Stimulated activated CD4-positive, alpha-beta T cell treated with anti-CD3 and anti-CD28 coated beads, Interleukin-1b, Interleukin-23, amount 100 ng/mL, for 1 hour (primary cell): ENCODE data around the gene HCN1.
"Not testable (repeated sequence)": the region's sequence is repeated elsewhere in the genome, so short reads cannot be mapped to it uniquely, and the experiment has no call there.

Source experiments
- DNase-seq, 2 donors: peaks; one replicate each; pipeline ENCODE4 v3.0.0-alpha.2; 2020; ENCODE audit warnings: low read depth in 2 of 2

The HCN1 gene

DNA sequence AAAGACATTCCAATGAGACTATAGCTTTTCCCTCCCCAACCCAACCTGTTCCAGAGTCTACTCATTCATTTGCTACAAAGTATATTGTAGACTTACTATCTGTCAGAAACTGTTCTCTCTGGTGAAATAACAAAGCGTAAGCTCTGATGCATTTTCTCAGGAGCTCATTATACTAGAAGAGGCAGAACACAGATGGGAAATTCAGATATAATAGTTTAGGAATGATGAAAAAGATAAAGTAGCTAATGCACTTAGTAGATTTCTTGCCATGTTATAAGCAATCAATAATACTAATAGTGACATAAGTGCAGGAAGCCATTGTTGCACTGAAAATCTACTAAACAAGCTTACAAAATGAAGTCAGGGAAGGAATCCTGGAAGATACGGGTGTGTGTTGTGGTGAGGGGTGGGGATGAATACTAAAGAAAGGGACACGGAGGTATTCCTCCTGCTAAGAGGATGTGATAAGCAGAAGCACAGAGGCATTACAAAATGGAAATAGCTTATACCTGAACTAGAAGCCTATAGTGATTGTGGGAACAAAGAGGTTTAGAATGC, 78.2 kb downstream of the HCN1 start:
- DNase-seq, result no peak

DNA sequence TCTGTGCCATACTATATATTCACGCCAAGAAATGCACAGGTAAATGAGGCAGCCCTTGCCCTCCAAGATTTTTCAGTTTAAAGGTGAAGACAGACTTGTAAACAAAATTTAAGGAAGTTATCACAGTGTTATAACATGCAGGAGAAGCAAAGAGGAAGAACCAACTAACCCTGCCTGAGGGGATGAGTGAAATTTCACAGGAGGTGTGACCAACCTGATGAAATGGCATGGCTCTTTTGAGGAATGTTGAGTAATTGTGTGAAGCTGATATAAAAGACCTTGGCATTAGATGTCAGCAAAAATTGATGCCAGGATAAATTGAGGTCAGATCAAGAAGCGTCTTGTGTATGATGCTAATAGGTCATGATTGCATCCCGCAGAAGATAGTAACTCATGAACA, 86.5 kb downstream of the HCN1 start:
- DNase-seq, result no peak

DNA sequence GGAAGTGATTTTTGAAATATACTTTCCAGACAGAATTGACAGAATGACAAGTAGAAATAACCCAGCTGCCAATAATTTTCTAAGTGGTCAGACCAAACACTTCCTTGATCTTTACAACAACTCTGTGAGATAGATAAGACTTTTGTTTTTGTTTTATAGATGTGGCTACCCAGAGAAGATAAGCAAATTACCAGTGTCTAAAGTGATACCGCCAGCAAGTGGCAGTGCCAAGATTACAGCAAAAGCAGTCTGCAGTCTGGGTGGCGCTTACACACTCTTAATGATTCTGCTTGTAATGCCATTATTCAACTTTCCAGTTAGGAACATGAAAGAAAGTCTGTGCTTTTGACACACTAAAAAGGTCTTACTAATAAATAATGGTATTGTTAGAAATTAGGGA, 92.1 kb downstream of the HCN1 start:
- DNase-seq, result no peak

DNA sequence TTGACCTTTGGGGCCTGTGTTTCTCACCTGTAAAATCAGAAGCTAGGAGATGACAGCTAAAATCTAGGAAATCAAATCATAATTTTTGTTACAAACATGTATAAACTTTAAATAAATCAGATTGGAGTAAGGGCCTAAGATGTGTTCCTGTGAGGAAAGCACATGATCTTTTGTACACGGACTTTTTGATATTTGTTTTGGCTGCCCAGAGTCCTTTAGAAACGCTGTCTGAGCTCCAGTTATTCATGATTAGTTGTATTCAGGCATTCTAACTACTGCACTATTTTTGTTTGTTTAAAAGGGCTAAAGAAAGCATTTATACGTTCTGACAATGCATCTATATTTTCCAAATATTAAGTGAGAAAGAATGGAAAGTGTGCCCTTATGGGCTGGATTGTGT, 94.8 kb downstream of the HCN1 start:
- DNase-seq, result no peak

DNA sequence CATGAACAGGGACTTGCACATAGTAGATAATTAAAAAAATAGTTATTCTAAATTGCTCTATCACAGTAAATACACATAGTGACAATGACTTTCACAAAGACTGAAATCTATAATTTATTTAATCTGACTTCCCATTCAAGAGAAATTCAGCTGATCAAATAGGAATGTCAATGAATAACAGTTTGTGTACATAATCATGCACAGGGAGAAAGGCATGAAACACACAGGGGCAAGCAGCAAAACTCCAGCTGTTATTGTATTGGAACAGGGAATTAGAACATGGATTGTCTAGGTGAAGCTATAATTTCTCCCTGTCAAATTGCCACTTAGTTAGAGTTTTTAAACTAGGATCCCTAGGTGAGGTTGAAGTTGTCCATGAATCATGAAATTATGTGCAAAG, 99.9 kb downstream of the HCN1 start:
- no peak for DNase-seq

DNA sequence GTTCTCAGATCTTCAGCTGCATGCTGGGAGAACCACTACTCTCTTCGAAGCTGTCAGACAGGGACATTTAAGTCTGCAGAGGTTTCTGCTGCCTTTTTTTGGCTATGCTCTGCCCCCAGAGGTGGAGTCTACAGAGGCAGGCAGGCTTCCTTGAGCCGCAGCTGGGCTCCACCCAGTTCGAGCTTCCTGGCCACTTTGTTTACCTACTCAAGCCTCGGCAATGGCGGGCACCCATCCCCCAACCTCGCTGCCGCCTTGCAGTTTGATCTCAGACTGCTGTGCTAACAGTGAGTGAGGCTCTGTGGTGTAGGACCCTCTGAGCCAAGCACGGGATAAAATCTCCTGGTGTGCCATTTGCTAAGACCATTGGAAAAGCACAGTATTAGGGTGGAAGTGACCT, 110.2 kb downstream of the HCN1 start:
- not testable (repeated sequence) for DNase-seq

DNA sequence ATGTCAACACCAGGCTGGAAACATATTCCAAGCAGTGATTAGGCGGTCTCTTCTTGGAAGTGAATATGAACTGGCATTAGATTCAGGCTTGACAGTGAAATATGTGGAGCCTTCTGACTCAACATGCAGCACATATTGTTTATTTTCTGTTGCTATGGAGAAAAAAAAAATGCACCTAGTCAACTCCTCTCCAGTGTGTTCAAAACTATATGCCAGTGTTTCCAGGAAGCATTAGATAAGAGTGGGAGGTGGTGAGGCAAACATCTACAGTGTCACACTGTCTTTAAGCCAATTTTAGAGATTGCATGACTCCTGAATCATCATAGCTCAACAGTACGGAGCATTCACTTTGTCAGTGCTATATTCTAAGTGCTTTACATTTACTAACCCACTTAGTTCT, 117.9 kb downstream of the HCN1 start:
- no peak for DNase-seq

DNA sequence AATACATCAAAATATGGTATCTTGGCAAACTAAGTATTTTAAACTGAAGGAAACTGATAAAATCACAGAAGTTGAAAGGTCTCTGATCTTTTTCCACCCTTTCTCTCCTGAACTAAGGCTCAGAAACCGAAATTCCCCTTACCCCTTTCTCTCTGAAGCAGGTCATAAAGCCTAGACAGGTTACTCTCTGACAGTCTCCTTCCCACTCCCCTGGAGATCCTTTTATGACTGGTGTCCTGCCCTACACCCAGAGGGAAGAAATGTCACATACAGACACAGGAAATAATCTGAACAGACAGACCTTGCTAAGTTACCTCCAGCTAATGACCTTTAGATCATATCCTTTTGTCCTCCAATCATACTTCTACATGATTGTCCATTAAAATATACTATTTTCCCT, 127.4 kb downstream of the HCN1 start:
- no peak for DNase-seq

DNA sequence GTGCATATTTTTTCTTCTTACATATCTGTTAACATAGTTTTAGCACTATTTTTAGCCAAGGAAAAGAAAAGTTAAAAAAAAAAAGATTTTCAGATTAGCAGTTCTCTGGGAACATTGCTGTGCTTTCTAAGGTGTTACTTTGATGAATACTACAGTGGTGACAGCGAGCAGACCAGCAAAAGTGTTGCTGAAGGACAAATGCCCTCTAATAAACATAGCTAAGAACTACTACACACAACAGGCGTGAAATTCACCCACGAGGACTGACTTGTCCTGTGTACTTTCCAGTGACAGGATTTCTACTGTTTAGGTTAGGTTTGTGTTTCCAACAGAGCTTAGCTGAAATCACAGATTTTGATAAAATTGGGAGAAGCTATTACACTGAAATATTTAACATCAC, 153.8 kb downstream of the HCN1 start:
- no peak for DNase-seq

DNA sequence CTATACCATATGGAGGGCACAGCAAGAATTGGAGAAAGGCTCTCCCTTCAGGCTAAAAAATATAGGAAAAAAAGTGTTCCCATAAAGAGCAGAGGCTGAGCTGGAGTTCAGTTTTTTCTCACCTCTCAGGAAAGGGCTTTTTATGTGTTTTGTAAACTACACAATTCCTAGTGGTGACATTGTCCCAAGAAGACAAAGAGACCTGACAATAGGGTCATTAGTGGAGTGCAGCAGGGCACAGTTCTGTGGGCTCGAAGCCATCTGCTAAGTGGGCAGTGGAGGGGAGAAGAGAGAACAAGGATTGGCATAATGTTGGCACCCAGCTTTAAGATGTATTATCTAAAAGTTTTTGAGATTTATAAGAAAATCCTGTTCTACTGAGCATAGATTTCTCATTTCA, 162.5 kb downstream of the HCN1 start:
- no peak for DNase-seq

DNA sequence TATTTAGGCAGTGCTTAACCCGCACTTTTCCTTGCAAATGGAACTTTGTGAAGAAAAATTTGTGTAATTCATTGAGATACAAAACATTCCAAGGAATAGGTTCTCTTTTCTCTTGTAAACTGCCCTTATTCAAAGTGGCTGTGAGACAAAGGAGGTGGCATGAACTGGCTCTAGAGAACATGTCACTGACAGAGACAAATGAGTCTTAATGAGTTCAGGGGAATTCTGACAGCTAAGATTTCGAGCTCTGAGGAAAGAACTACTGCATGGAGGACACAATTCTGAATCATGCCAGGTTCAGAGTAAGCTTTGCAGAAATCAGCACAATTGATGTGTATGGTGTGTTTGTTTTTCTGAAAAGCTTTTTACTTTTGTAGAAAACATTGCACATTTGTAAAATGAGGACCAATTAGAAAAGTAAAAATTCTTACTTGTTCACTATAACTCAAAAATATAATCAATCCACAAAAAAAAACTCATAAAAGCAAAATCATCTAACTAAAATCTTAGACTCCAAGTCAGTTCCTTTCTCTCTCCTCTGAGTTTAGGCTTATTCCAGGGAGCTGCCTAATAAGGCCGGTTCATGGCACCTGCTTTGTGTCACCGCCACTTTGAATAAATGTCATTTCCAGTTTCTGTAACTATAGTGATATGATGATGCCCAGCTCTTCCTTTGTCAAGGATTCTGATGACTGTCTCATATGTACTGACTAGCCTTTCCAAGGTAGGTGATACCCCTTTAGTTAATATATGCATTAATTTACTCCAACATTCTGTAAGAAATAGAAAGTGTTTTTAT, 163.2 kb downstream of the HCN1 start:
- no peak for DNase-seq

DNA sequence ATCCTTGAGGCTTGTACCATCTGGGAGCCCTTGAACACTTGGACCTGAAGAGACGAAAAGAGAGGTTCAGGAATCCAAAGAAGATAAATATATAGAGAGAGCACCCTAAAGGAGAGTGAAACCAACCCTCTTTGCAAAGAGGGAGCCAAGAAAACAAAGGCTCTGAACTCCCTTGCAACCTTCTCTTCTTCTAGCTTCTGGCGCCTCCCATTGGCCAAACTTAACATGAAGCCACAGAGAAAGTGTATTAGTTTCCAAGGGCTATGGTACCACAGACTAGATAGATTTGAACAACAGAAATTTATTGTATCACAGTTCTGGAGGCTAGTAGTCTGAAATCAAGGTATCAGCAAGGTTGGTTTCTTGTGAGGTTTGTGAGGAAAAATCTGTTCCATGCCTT, 175.1 kb downstream of the HCN1 start:
- DNase-seq, result no peak

DNA sequence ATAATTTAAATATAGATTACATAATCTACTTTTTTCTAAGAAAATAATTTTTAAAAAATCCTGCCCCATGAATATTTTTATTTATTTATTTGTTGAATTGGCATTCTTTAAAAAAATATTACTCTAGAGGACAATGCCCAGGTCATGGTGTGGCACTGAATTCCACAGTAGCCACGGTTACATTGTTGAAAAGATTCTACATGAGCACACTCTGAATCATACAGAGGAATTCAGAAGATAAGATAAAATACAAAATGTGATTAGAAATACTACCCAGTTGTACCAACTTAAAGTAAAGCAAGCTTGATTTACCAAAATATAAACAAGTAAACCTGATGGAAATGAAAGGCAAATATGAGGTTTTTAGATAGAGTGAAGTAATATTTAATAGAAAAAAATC, 183.7 kb downstream of the HCN1 start:
- DNase-seq, result no peak

DNA sequence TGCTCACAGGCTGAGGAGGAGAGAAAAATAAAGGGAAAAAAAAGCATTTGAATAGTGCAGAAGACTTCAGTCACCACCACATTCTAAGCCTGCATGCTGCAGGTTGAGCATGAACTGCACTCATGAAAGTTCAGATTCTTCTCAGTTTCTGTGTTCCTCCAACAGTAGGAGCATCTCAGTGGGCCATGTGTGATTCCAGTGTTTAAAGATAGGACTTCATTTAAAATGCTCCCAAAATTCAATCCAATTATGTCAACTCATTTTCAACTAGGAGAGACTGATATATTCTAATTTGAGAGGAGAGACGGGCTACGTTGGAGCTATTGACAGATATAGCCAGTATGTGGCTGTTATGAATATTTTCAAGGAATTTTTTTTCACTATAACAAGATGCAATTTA, 186.8 kb downstream of the HCN1 start:
- no peak for DNase-seq

DNA sequence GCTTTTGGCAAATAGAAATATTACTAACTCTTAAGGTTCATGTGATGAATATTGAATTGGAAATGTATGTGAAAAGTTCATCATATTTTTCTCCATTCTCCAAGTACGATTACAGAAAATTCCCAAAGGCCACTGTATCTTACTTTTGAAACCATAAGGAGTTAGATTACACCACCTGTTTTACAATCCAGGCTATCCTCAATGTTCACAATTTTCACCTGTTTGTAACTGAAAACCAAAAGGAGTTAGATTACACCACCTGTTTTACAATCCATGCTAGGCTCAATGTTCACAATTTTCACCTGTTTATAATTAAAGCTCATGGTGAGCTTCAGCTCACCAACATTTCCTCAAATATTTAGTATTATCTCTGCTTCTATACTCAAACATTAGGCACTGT, 188.0 kb downstream of the HCN1 start:
- no peak for DNase-seq

DNA sequence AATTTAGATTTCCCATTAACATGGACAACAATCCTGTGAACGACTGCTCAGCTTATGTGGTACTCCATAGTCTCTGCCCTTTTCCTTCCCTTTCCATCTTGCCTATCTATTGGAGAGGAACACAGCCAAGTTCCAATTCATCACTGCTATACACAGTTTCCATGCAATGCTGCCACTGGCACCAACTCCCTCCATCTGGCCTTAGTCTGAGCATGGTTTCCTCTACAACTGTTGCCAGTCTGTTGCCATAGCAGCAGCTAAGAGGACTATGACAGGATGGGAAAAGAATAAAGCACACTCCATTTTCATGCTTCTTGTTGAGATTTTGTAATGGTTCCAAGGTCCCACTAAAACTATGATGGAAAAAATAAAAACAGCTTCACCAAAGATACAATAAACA, 189.0 kb downstream of the HCN1 start:
- DNase-seq, result no peak

DNA sequence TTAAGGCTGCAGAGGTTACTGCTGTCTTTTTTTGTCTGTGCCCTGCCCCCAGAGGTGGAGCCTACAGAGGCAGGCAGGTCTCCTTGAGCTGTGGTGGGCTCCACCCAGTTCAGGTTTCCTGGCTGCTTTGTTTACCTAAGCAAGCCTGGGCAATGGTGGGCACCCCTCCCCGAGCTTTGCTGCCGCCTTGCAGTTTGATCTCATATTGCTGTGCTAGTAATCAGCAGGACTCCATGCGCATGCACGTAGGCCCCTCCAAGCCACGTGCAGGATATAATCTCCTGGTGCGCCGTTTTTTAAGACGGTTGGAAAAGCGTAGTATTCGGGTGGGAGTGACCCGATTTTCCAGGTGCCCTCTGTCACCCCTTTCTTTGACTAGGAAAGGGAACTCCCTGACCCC, 197.2 kb downstream of the HCN1 start:
- DNase-seq, result not testable (repeated sequence)

DNA sequence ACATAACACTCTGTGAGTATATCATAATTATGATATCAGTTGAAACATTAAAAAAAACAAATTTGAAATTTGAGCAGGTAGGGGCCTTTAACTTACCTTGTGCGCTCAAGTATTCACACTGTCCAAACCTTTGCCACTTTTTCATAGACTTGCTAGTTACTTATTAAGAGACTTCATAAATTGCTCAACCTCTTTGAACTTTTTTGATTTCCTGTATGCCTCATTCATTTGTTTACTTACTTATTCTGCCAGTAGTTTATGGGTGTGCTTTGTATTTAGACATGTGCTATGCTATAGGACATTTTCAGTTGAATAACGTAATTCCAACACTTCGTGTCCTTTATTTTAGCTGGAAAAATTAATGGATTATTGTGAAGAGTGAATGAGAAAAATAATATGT, 204.8 kb downstream of the HCN1 start:
- no peak for DNase-seq

DNA sequence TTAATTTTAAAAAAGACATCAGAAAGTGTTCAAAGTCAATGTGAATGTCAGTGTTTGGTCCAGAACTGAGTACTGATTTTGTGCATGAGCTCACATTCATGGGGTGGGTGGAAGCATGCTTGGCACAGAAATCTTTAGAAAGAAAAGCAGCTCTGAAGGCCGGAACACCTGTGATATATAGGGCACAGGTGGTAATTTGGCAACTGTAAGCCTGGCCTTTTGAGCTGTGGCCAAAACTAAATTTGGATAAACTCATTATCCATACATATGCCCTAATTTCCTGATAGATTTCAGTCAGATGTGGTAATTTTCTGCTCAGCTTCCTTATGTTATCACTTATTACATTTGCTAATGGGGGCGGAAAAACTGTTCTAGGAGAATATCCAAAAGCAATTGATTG, 211.4 kb downstream of the HCN1 start:
- DNase-seq, result no peak

DNA sequence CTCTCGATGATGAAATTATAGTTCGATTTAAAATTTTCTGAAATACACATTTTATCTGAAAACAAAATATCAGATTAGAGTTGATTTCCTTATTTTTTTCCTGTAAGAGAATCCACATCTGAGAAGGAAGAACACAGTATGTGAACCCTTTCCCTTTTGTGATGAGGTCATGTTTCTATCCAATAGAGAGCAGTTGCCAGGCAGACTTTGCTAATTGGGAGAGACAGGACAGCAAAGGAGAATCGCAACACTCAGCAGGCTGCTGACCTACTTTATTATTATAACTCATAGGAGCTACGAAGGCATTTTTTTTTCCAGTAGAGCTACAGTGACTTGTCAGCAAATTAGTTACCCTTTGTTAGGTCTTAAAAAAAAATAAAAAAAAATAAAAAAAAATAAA, 242.1 kb downstream of the HCN1 start:
- DNase-seq, result no peak

DNA sequence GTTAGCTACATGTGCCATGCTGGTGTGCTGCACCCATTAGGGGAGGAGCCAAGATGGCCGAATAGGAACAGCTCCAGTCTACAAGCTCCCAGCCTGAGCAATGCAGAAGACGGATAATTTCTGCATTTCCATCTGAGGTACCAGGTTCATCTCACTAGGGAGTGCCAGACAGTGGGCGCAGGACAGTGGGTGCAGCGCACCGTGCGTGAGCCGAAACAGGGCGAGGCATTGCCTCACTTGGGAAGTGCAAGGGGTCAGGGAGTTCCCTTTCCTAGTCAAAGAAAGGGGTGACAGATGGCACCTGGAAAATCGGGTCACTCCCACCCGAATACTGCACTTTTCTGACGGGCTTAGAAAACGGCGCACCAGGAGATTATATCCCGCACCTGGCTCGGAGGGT, 251.3 kb downstream of the HCN1 start:
- DNase-seq, result not testable (repeated sequence)

DNA sequence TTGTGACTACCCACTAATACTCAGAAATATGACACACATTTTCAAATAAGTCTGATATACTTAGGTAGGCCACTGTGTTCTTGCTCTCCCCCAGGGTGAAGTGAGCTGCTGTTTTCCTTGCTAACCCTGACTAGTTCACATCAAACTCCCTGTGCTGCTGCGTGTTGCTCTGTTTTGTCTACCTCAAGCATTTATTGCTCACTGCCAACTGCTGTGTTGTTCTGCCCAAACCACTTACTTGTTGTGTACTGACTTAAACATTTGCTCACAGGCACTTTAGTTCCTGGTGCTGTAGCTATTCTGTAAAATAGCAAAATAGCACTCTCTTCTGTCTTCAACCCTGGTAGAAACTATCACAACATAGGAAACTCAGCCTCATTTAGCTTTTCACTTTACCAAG, 255.7 kb downstream of the HCN1 start:
- DNase-seq, result no peak

DNA sequence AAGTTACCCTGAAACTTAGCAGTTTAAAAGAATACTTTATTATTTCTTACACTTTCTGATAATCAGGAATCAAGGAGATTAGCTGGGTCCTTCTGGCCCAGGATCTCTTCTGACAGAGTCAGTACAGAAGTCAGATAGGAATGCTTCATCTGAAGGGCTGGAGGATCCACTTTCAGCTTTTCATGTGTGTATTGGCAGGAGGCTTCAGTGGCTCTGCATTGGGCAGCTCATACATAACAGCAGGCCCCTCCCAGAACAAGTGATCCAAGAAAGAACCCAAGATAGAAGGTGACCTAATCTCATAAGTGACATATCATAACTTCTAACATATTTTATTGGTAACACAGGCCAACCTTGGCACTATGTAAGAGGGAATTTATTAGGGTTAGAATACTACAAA, 258.4 kb downstream of the HCN1 start:
- no peak for DNase-seq
